Activated CD4-positive, alpha-beta T cell treated with anti-CD3 and anti-CD28 coated beads, Interleukin-2, amount 10 ng/mL, durations not matched to agents 24 days and 14 days (primary cell): Measurements from ENCODE around the gene MTHFD2. TPM values are rescaled to one million over a fixed set of nuclear protein-coding genes. Genes with fewer than 3 reads are reported as not detected.
"Not testable (repeated sequence)": the region's sequence is repeated elsewhere in the genome, so short reads cannot be mapped to it uniquely, and the experiment has no call there.

Source experiments
- DNase-seq: peaks from one replicate; pipeline ENCODE4 v3.0.0; 2022
- H3K27ac Mint-ChIP-seq: one replicate; pipeline ENCODE4 v1.8.0; 2022; ENCODE audit warnings: mild to moderate bottlenecking, mixed read lengths
- H3K27me3 Mint-ChIP-seq: one replicate; pipeline ENCODE4 v1.8.0; 2022; ENCODE audit warnings: mixed read lengths
- H3K36me3 Mint-ChIP-seq: one replicate; pipeline ENCODE4 v1.8.0; 2022; ENCODE audit warnings: low read depth, mild to moderate bottlenecking, mixed read lengths
- H3K4me1 Mint-ChIP-seq: one replicate; pipeline ENCODE4 v1.8.0; 2021; ENCODE audit warnings: mixed read lengths
- H3K4me3 Mint-ChIP-seq: one replicate; pipeline ENCODE4 v1.8.0; 2022; ENCODE audit warnings: mild to moderate bottlenecking, moderate library complexity, mixed read lengths
- H3K9me3 Mint-ChIP-seq: one replicate; pipeline ENCODE4 v1.8.0; 2021; ENCODE audit warnings: mixed read lengths
- intact Hi-C: fragments of 100-400 bp; cut with micrococcal nuclease; formaldehyde crosslinking; loops from one replicate; pipeline ENCODE4 v1.15.1; 2023
- total RNA-seq: library from RNA; stranded (reverse); gene quantifications from 2 replicates; pipeline ENCODE4 v1.2.3, GENCODE V29; 2022

MTHFD2 gene
- total RNA-seq, 1 donor from 2014 or later = 418 TPM

- Mint-ChIP-seq H3K27ac (peak overlapping the region; percentile 93), H3K4me3 (peak overlapping the region; percentile 79), H3K27me3 (no peaks in the 10 kb centered on the region), H3K4me1 (peaks cover 65% of the 10 kb centered on the region), H3K36me3 (peaks cover 83% of the 10 kb centered on the region), H3K9me3 (no peaks in the 10 kb centered on the region)
- intact Hi-C loops = loop anchor here (5.0 kb wide), 1 partner anchor 37 kb away; no protein-coding TSS in a partner anchor
- no peak for DNase-seq
Observed at GRCh38 chr2:74204436-74204835, 6.0 kb downstream of the MTHFD2 start.

- H3K36me3 Mint-ChIP-seq = peaks cover 83% of the 10 kb centered on the region
- no peaks in the 10 kb centered on the region for H3K9me3 Mint-ChIP-seq
- intact Hi-C loops = no loop called here
- H3K4me3 Mint-ChIP-seq = peak overlapping the region; percentile 79
- peak overlapping the region; percentile 93 for H3K27ac Mint-ChIP-seq
- no peaks in the 10 kb centered on the region for H3K27me3 Mint-ChIP-seq
- DNase-seq = no peak
- peaks cover 66% of the 10 kb centered on the region for H3K4me1 Mint-ChIP-seq
Observed at GRCh38 chr2:74205113-74205512, 6.7 kb downstream of the MTHFD2 start.

- Mint-ChIP-seq H3K36me3 (peaks cover 82% of the 10 kb centered on the region), H3K4me3 (peak overlapping the region; percentile 79), H3K9me3 (no peaks in the 10 kb centered on the region), H3K27ac (peak overlapping the region; percentile 93), H3K27me3 (no peaks in the 10 kb centered on the region), H3K4me1 (peaks cover 63% of the 10 kb centered on the region)
- intact Hi-C loops = no loop called here
- peak; percentile 83 for DNase-seq
Observed at GRCh38 chr2:74205596-74205995, 7.2 kb downstream of the MTHFD2 start.

GRCh38 chr2:74206180-74206688 is 7.8 kb downstream of the MTHFD2 start:
- Mint-ChIP-seq H3K27me3 (no peaks in the 10 kb centered on the region), H3K27ac (peak overlapping the region; percentile 93), H3K9me3 (no peaks in the 10 kb centered on the region), H3K4me1 (peaks cover 58% of the 10 kb centered on the region), H3K36me3 (peaks cover 82% of the 10 kb centered on the region), H3K4me3 (peak overlapping the region; percentile 79)
- DNase-seq = peak; percentile 88
- intact Hi-C loops = loop anchor here (1.0 kb wide), 1 partner anchor 8 kb away; the partner anchor contains the start of gene MTHFD2

GRCh38 chr2:74212702-74213410 is 14.4 kb downstream of the MTHFD2 start:
- no peaks in the 10 kb centered on the region for H3K9me3 Mint-ChIP-seq
- H3K4me3 Mint-ChIP-seq = no peak overlapping the region
- H3K4me1 Mint-ChIP-seq = peaks cover 12% of the 10 kb centered on the region
- H3K27ac Mint-ChIP-seq = no peak overlapping the region
- intact Hi-C loops = no loop called here
- DNase-seq = no peak
- no peaks in the 10 kb centered on the region for H3K27me3 Mint-ChIP-seq
- H3K36me3 Mint-ChIP-seq = peaks cover 72% of the 10 kb centered on the region

GRCh38 chr2:74215771-74216170 is 17.4 kb downstream of the MTHFD2 start:
- DNase-seq, H3K4me3 Mint-ChIP-seq, H3K9me3 Mint-ChIP-seq, intact Hi-C loops, H3K27me3 Mint-ChIP-seq, H3K4me1 Mint-ChIP-seq: not testable (repeated sequence)
- Mint-ChIP-seq H3K36me3 (peaks cover 65% of the 10 kb centered on the region), H3K27ac (peak overlapping the region; percentile 22)

GRCh38 chr2:74216642-74217041 is 18.2 kb downstream of the MTHFD2 start:
- intact Hi-C loops = no loop called here
- Mint-ChIP-seq H3K4me1 (peaks cover 4% of the 10 kb centered on the region), H3K4me3 (no peak overlapping the region), H3K9me3 (no peaks in the 10 kb centered on the region), H3K36me3 (peaks cover 65% of the 10 kb centered on the region), H3K27me3 (no peaks in the 10 kb centered on the region), H3K27ac (no peak overlapping the region)
- no peak for DNase-seq

- H3K4me1 Mint-ChIP-seq = peaks cover 5% of the 10 kb centered on the region
- no peak for DNase-seq
- no peaks in the 10 kb centered on the region for H3K9me3 Mint-ChIP-seq
- H3K36me3 Mint-ChIP-seq = peaks cover 50% of the 10 kb centered on the region
- no peak overlapping the region for H3K4me3 Mint-ChIP-seq
- no peaks in the 10 kb centered on the region for H3K27me3 Mint-ChIP-seq
- intact Hi-C loops = no loop called here
- no peak overlapping the region for H3K27ac Mint-ChIP-seq
Observed at GRCh38 chr2:74219846-74220486, 21.6 kb downstream of the MTHFD2 start.

GRCh38 chr2:74221091-74221490 is 22.7 kb downstream of the MTHFD2 start:
- intact Hi-C loops = no loop called here
- H3K4me1 Mint-ChIP-seq = peaks cover 5% of the 10 kb centered on the region
- H3K36me3 Mint-ChIP-seq = peaks cover 44% of the 10 kb centered on the region
- H3K9me3 Mint-ChIP-seq = no peaks in the 10 kb centered on the region
- H3K4me3 Mint-ChIP-seq = no peak overlapping the region
- H3K27ac Mint-ChIP-seq = no peak overlapping the region
- no peaks in the 10 kb centered on the region for H3K27me3 Mint-ChIP-seq
- DNase-seq = no peak

GRCh38 chr2:74221604-74222299 is 23.3 kb downstream of the MTHFD2 start:
- no peak for DNase-seq
- intact Hi-C loops = no loop called here
- peaks cover 5% of the 10 kb centered on the region for H3K4me1 Mint-ChIP-seq
- H3K4me3 Mint-ChIP-seq = no peak overlapping the region
- no peak overlapping the region for H3K27ac Mint-ChIP-seq
- H3K27me3 Mint-ChIP-seq = no peaks in the 10 kb centered on the region
- no peaks in the 10 kb centered on the region for H3K9me3 Mint-ChIP-seq
- H3K36me3 Mint-ChIP-seq = peaks cover 44% of the 10 kb centered on the region

- no peak for DNase-seq
- Mint-ChIP-seq H3K4me3 (no peak overlapping the region), H3K9me3 (no peaks in the 10 kb centered on the region), H3K36me3 (peaks cover 38% of the 10 kb centered on the region), H3K4me1 (peaks cover 5% of the 10 kb centered on the region), H3K27me3 (no peaks in the 10 kb centered on the region), H3K27ac (no peak overlapping the region)
- intact Hi-C loops = no loop called here
Observed at GRCh38 chr2:74222300-74222650, 23.9 kb downstream of the MTHFD2 start.

- H3K4me1 Mint-ChIP-seq = peaks cover 4% of the 10 kb centered on the region
- peaks cover 25% of the 10 kb centered on the region for H3K36me3 Mint-ChIP-seq
- intact Hi-C loops = no loop called here
- H3K9me3 Mint-ChIP-seq = no peaks in the 10 kb centered on the region
- H3K4me3 Mint-ChIP-seq = no peak overlapping the region
- H3K27me3 Mint-ChIP-seq = no peaks in the 10 kb centered on the region
- DNase-seq = no peak
- no peak overlapping the region for H3K27ac Mint-ChIP-seq
Observed at GRCh38 chr2:74223941-74224770, 25.7 kb downstream of the MTHFD2 start.

GRCh38 chr2:74225698-74226459 is 27.5 kb downstream of the MTHFD2 start:
- Mint-ChIP-seq H3K4me3 (no peak overlapping the region), H3K4me1 (peaks cover 2% of the 10 kb centered on the region), H3K27me3 (no peaks in the 10 kb centered on the region), H3K36me3 (peaks cover 15% of the 10 kb centered on the region), H3K27ac (no peak overlapping the region), H3K9me3 (no peaks in the 10 kb centered on the region)
- DNase-seq = no peak
- intact Hi-C loops = no loop called here
